ENCODE measurements around the gene LYRM2.

The LYRM2 gene

GRCh38 chr6:89638320-89639195 is at the start of gene LYRM2:
TSS of gene LYRM2 (minus strand) at chr6:89638747. CDS start at chr6:89638716, 31 bp downstream.
- H3K9me3 ChIP-seq (ENCODE audit: low read depth, low read length): no peaks in the 10 kb centered on the region
- H3K4me3 ChIP-seq: peak within 1 kb of the TSS; percentile 96
- peaks cover 36% of the 10 kb centered on the region for H3K36me3 ChIP-seq (ENCODE audit: insufficient read depth, low read length)
- peak within 1 kb of the TSS; percentile 78 for H3K27ac ChIP-seq
- TF ChIP-seq FOXP2 (optimal IDR thresholded peaks at IDR 0.05; ENCODE audit: control extremely low read depth, extremely low read length, insufficient read depth) (peak; percentile 77), EZH2 (IDR thresholded peaks at IDR 0.05) (no peak), POLR2AphosphoS5 (IDR thresholded peaks at IDR 0.05; ENCODE audit: borderline replicate concordance, low read depth, low read length) (peak; percentile 98)
- H3K9ac ChIP-seq (ENCODE audit: insufficient read length): peak within 1 kb of the TSS; percentile 93
- DNase-seq (ENCODE audit: low read depth, low spot score): peak; percentile 45

- H3K9me3 ChIP-seq (ENCODE audit: low read depth, low read length): no peaks in the 10 kb centered on the region
- no peak for DNase-seq (ENCODE audit: low read depth, low spot score)
- H3K9ac ChIP-seq (ENCODE audit: insufficient read length): no peak overlapping the region
- no peak overlapping the region for H3K4me3 ChIP-seq
- no peak overlapping the region for H3K27ac ChIP-seq
- TF ChIP-seq EZH2 (IDR thresholded peaks at IDR 0.05) (no peak), FOXP2 (optimal IDR thresholded peaks at IDR 0.05; ENCODE audit: control extremely low read depth, extremely low read length, insufficient read depth) (no peak), POLR2AphosphoS5 (IDR thresholded peaks at IDR 0.05; ENCODE audit: borderline replicate concordance, low read depth, low read length) (no peak)
- peaks cover 95% of the 10 kb centered on the region for H3K36me3 ChIP-seq (ENCODE audit: insufficient read depth, low read length)
Measured at GRCh38 chr6:89688328-89688727, 49.8 kb upstream of the LYRM2 start.

GRCh38 chr6:89685311-89685710 is 46.8 kb upstream of the LYRM2 start:
- no peak overlapping the region for H3K9ac ChIP-seq (ENCODE audit: insufficient read length)
- peaks cover 92% of the 10 kb centered on the region for H3K36me3 ChIP-seq (ENCODE audit: insufficient read depth, low read length)
- no peak overlapping the region for H3K4me3 ChIP-seq
- H3K27ac ChIP-seq: no peak overlapping the region
- no peaks in the 10 kb centered on the region for H3K9me3 ChIP-seq (ENCODE audit: low read depth, low read length)
- no peak for DNase-seq (ENCODE audit: low read depth, low spot score)
- no peak for TF ChIP-seq FOXP2 (optimal IDR thresholded peaks at IDR 0.05; ENCODE audit: control extremely low read depth, extremely low read length, insufficient read depth)
- TF ChIP-seq POLR2AphosphoS5 (IDR thresholded peaks at IDR 0.05; ENCODE audit: borderline replicate concordance, low read depth, low read length): no peak
- no peak for TF ChIP-seq EZH2 (IDR thresholded peaks at IDR 0.05)

- no peak overlapping the region for H3K4me3 ChIP-seq
- no peak overlapping the region for H3K9ac ChIP-seq (ENCODE audit: insufficient read length)
- H3K36me3 ChIP-seq (ENCODE audit: insufficient read depth, low read length): peaks cover 92% of the 10 kb centered on the region
- no peak overlapping the region for H3K27ac ChIP-seq
- DNase-seq (ENCODE audit: low read depth, low spot score): no peak
- TF ChIP-seq FOXP2 (optimal IDR thresholded peaks at IDR 0.05; ENCODE audit: control extremely low read depth, extremely low read length, insufficient read depth) (no peak), EZH2 (IDR thresholded peaks at IDR 0.05) (no peak), POLR2AphosphoS5 (IDR thresholded peaks at IDR 0.05; ENCODE audit: borderline replicate concordance, low read depth, low read length) (no peak)
- H3K9me3 ChIP-seq (ENCODE audit: low read depth, low read length): no peaks in the 10 kb centered on the region
Measured at GRCh38 chr6:89682991-89683390, 44.4 kb upstream of the LYRM2 start.

GRCh38 chr6:89681983-89682564 is 43.5 kb upstream of the LYRM2 start:
- H3K36me3 ChIP-seq (ENCODE audit: insufficient read depth, low read length): peaks cover 91% of the 10 kb centered on the region
- no peak for DNase-seq (ENCODE audit: low read depth, low spot score)
- no peak overlapping the region for H3K27ac ChIP-seq
- no peak overlapping the region for H3K4me3 ChIP-seq
- no peaks in the 10 kb centered on the region for H3K9me3 ChIP-seq (ENCODE audit: low read depth, low read length)
- no peak for TF ChIP-seq EZH2 (IDR thresholded peaks at IDR 0.05)
- TF ChIP-seq POLR2AphosphoS5 (IDR thresholded peaks at IDR 0.05; ENCODE audit: borderline replicate concordance, low read depth, low read length): no peak
- no peak for TF ChIP-seq FOXP2 (optimal IDR thresholded peaks at IDR 0.05; ENCODE audit: control extremely low read depth, extremely low read length, insufficient read depth)
- H3K9ac ChIP-seq (ENCODE audit: insufficient read length): no peak overlapping the region

- no peak for TF ChIP-seq FOXP2 (optimal IDR thresholded peaks at IDR 0.05; ENCODE audit: control extremely low read depth, extremely low read length, insufficient read depth)
- TF ChIP-seq EZH2 (IDR thresholded peaks at IDR 0.05): no peak
- no peak for TF ChIP-seq POLR2AphosphoS5 (IDR thresholded peaks at IDR 0.05; ENCODE audit: borderline replicate concordance, low read depth, low read length)
- Histone ChIP-seq H3K36me3 (ENCODE audit: insufficient read depth, low read length) (peaks cover 93% of the 10 kb centered on the region), H3K9me3 (ENCODE audit: low read depth, low read length) (no peaks in the 10 kb centered on the region), H3K9ac (ENCODE audit: insufficient read length) (no peak overlapping the region), H3K4me3 (no peak overlapping the region), H3K27ac (no peak overlapping the region)
- no peak for DNase-seq (ENCODE audit: low read depth, low spot score)
Measured at GRCh38 chr6:89680551-89680950, 42.0 kb upstream of the LYRM2 start.

GRCh38 chr6:89680150-89680549 is 41.6 kb upstream of the LYRM2 start:
- no peak overlapping the region for H3K9ac ChIP-seq (ENCODE audit: insufficient read length)
- H3K4me3 ChIP-seq: no peak overlapping the region
- no peaks in the 10 kb centered on the region for H3K9me3 ChIP-seq (ENCODE audit: low read depth, low read length)
- TF ChIP-seq FOXP2 (optimal IDR thresholded peaks at IDR 0.05; ENCODE audit: control extremely low read depth, extremely low read length, insufficient read depth): no peak
- TF ChIP-seq POLR2AphosphoS5 (IDR thresholded peaks at IDR 0.05; ENCODE audit: borderline replicate concordance, low read depth, low read length): no peak
- TF ChIP-seq EZH2 (IDR thresholded peaks at IDR 0.05): no peak
- no peak overlapping the region for H3K27ac ChIP-seq
- H3K36me3 ChIP-seq (ENCODE audit: insufficient read depth, low read length): peaks cover 93% of the 10 kb centered on the region
- no peak for DNase-seq (ENCODE audit: low read depth, low spot score)

Data from SK-N-MC (cell line).